Measurements from ENCODE around the gene CABYR. TPM values are rescaled to one million over a fixed set of nuclear protein-coding genes. Genes with fewer than 3 reads are reported as not detected.

Gene CABYR
- total RNA-seq, 1 donor, result 0.84 TPM

- H3K27me3 ChIP-seq (ENCODE audit: insufficient read depth, low read length), result no peaks in the 10 kb centered on the region
- no peak overlapping the region for H3K4me3 ChIP-seq (ENCODE audit: low read length)
- H3K9me3 ChIP-seq (ENCODE audit: low read depth, low read length), result no peaks in the 10 kb centered on the region
- H3K4me1 ChIP-seq (ENCODE audit: insufficient read depth, low read length), result no peaks in the 10 kb centered on the region
Observed at GRCh38 chr18:24161304-24161703, 22.4 kb downstream of the CABYR start.

DNA sequence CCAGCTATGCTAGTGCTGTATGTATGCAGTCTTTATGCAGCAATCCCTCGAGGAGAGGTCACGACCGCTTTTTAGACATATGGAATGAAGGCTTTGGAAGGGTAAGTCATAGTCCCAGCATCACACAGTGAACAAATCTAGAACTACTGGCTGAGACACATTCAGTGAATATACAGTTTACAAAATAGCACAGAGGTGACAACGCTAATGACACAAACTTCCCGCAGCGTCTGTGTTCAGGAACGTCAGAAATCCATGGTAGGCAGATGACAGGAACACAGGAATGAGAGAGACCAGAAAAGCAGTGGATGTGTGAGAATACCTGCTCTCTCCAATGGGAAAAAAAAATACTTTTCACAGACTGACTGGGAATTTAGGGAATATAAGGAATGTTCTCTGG, 29.6 kb downstream of the CABYR start:
- no peak overlapping the region for H3K4me3 ChIP-seq (ENCODE audit: low read length)
- no peaks in the 10 kb centered on the region for H3K27me3 ChIP-seq (ENCODE audit: insufficient read depth, low read length)
- no peaks in the 10 kb centered on the region for H3K4me1 ChIP-seq (ENCODE audit: insufficient read depth, low read length)
- no peaks in the 10 kb centered on the region for H3K9me3 ChIP-seq (ENCODE audit: low read depth, low read length)

GRCh38 chr18:24170360-24170759, 31.5 kb downstream of the CABYR start:
- H3K27me3 ChIP-seq (ENCODE audit: insufficient read depth, low read length), result no peaks in the 10 kb centered on the region
- H3K9me3 ChIP-seq (ENCODE audit: low read depth, low read length), result no peaks in the 10 kb centered on the region
- H3K4me3 ChIP-seq (ENCODE audit: low read length), result no peak overlapping the region
- H3K4me1 ChIP-seq (ENCODE audit: insufficient read depth, low read length), result no peaks in the 10 kb centered on the region

DNA sequence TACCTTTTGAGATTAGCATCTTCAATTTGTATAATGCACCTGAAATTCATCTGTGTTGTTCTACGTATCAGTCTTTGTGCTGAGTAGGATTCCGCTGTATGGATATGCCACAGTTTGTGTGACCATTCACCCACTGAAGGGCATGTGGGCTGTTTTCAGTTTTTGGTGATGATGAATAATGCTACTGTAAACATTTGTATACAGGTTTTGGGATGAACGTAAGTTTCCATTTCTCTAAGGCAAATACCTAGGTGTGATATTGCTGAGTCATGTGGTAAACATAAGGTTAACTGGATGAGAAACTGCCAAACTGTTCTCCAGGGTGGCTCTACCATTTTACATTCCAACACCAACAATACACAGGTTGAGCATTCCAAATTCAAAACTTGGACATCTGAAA, 35.1 kb downstream of the CABYR start:
- Histone ChIP-seq H3K27me3 (ENCODE audit: insufficient read depth, low read length) (no peaks in the 10 kb centered on the region), H3K4me3 (ENCODE audit: low read length) (no peak overlapping the region), H3K9me3 (ENCODE audit: low read depth, low read length) (no peaks in the 10 kb centered on the region), H3K4me1 (ENCODE audit: insufficient read depth, low read length) (no peaks in the 10 kb centered on the region)

GRCh38 chr18:24176727-24177416, 38.0 kb downstream of the CABYR start:
- H3K4me1 ChIP-seq (ENCODE audit: insufficient read depth, low read length), result no peaks in the 10 kb centered on the region
- no peak overlapping the region for H3K4me3 ChIP-seq (ENCODE audit: low read length)
- H3K9me3 ChIP-seq (ENCODE audit: low read depth, low read length), result no peaks in the 10 kb centered on the region
- no peaks in the 10 kb centered on the region for H3K27me3 ChIP-seq (ENCODE audit: insufficient read depth, low read length)

DNA sequence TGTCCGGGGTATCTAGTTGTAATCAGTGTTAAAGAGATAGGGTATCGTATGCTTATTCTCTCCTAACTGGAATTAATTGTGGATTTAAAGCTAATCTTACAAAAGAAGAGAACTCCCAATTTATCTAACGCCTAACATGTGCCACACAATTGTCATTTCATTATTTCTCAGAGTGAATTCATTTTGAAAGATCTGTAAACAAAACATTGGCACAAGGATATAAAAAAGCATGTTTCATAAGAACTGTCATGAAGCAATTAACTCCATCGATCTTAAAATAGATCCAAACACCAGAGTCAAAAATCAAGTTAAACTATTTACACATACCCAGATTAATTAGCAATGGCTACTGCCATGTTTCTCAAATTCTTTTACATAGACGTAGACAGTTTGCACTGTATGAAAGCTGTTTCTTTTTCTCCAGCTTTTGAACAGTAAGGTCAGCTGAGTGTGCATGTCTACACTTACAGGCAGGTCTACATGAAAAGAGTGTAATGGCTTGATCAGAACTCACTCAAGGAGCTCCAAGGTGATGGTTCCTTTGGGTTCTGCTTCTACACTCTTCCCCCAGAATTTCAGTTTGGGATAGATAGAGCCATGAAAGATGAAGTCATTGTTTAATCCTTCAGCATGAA, 38.8 kb downstream of the CABYR start:
- Histone ChIP-seq H3K9me3 (ENCODE audit: low read depth, low read length) (no peaks in the 10 kb centered on the region), H3K27me3 (ENCODE audit: insufficient read depth, low read length) (no peaks in the 10 kb centered on the region), H3K4me3 (ENCODE audit: low read length) (no peak overlapping the region), H3K4me1 (ENCODE audit: insufficient read depth, low read length) (no peaks in the 10 kb centered on the region)

DNA sequence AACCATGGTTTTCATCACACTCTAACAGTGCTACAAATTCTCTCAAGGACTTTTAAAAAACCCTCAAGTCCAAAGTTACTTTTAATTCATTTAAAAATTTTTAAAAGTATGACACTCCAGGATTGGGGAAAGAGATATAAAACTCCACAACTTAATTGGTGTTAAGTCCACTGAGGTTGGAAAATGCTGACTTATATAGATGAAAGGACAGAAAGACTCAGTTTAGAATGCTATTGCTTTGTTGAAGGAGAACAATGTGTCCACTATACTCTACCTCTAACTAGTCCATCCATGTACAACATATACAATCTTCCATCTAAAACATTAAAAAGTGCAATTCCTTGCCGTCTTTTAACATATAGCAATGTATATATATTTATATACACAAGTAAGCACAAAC, 41.2 kb downstream of the CABYR start:
- no peaks in the 10 kb centered on the region for H3K27me3 ChIP-seq (ENCODE audit: insufficient read depth, low read length)
- H3K4me3 ChIP-seq (ENCODE audit: low read length), result no peak overlapping the region
- H3K4me1 ChIP-seq (ENCODE audit: insufficient read depth, low read length), result no peaks in the 10 kb centered on the region
- H3K9me3 ChIP-seq (ENCODE audit: low read depth, low read length), result no peaks in the 10 kb centered on the region

DNA sequence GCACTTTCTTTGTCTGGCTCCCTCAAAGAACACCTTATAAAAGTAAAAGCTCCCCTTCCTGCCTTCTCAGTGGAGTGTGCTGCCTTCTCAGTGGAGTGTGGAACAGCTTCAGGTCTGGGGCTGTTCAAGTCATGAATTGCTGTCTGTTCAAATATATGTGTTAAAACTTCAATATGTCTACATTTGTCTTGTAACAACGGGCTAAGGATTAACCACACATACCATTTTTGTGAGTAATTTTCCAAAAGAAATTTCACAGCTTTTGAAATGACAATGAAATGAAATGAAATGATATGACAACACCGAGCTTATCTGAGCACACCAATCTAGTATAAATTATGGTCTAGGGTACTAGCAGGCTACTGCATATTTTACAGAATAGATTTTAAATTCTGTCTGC, 42.9 kb downstream of the CABYR start:
- no peak overlapping the region for H3K4me3 ChIP-seq (ENCODE audit: low read length)
- H3K27me3 ChIP-seq (ENCODE audit: insufficient read depth, low read length), result no peaks in the 10 kb centered on the region
- H3K9me3 ChIP-seq (ENCODE audit: low read depth, low read length), result no peaks in the 10 kb centered on the region
- H3K4me1 ChIP-seq (ENCODE audit: insufficient read depth, low read length), result peaks cover under 1% of the 10 kb centered on the region

DNA sequence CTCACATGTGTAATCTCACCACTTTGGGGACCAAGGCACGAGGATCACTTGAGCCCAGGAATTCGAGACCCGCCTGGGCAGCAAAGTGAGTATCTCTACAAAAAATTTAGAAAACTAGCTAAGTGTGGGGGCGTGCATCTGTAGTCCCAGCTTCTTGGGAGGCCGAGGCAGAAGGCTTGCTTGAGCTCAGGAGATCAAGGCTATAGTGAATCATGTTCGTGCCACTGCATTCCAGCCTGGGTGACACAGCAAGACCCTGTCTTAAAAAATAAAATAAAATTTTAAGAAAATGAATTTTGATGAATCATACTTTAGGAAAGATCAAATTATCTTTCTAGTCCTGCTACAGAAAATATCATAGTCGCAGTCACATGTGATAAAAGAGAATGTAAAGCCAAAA, 46.9 kb downstream of the CABYR start:
- no peaks in the 10 kb centered on the region for H3K27me3 ChIP-seq (ENCODE audit: insufficient read depth, low read length)
- H3K9me3 ChIP-seq (ENCODE audit: low read depth, low read length), result no peaks in the 10 kb centered on the region
- H3K4me1 ChIP-seq (ENCODE audit: insufficient read depth, low read length), result peaks cover 10% of the 10 kb centered on the region
- H3K4me3 ChIP-seq (ENCODE audit: low read length), result no peak overlapping the region

GRCh38 chr18:24187049-24187448, 48.2 kb downstream of the CABYR start:
- peaks cover 10% of the 10 kb centered on the region for H3K4me1 ChIP-seq (ENCODE audit: insufficient read depth, low read length)
- no peaks in the 10 kb centered on the region for H3K27me3 ChIP-seq (ENCODE audit: insufficient read depth, low read length)
- no peaks in the 10 kb centered on the region for H3K9me3 ChIP-seq (ENCODE audit: low read depth, low read length)
- no peak overlapping the region for H3K4me3 ChIP-seq (ENCODE audit: low read length)

DNA sequence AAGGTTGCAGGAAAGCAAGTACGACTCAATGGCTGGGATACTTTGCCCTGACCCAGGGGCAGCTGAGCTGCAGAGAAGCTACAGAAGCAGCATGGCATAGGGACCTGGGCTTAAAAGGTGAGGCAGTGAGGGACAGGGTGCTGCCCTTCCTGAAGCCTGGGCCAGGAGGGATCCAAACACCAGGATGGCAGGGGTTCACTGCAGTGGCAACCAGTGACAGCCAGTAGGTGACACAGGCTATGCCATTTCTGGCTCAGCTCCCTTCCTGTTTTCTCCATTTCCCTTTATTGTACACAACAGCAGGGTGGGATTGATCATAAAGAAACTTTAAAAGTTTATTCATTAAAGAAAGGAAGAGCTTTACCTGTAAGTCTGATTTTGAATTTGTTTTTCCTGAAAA, 48.8 kb downstream of the CABYR start:
- H3K4me1 ChIP-seq (ENCODE audit: insufficient read depth, low read length), result peaks cover 10% of the 10 kb centered on the region

GRCh38 chr18:24188120-24188519, 49.3 kb downstream of the CABYR start:
- Histone ChIP-seq H3K9me3 (ENCODE audit: low read depth, low read length) (no peaks in the 10 kb centered on the region), H3K4me1 (ENCODE audit: insufficient read depth, low read length) (peaks cover 10% of the 10 kb centered on the region), H3K27me3 (ENCODE audit: insufficient read depth, low read length) (no peaks in the 10 kb centered on the region), H3K4me3 (ENCODE audit: low read length) (no peak overlapping the region)

More for the DNA sequence above, 48.8 kb downstream of the CABYR start:
- H3K4me3 ChIP-seq (ENCODE audit: low read length), result no peak overlapping the region
- H3K27me3 ChIP-seq (ENCODE audit: insufficient read depth, low read length), result no peaks in the 10 kb centered on the region
- no peaks in the 10 kb centered on the region for H3K9me3 ChIP-seq (ENCODE audit: low read depth, low read length)

- H3K4me3 ChIP-seq (ENCODE audit: low read length), result no peak overlapping the region
- H3K27me3 ChIP-seq (ENCODE audit: insufficient read depth, low read length), result no peaks in the 10 kb centered on the region
- no peaks in the 10 kb centered on the region for H3K9me3 ChIP-seq (ENCODE audit: low read depth, low read length)
- peaks cover 10% of the 10 kb centered on the region for H3K4me1 ChIP-seq (ENCODE audit: insufficient read depth, low read length)
Observed at GRCh38 chr18:24189007-24189528, 50.2 kb downstream of the CABYR start.

- H3K4me3 ChIP-seq (ENCODE audit: low read length), result no peak overlapping the region
Observed at GRCh38 chr18:24189664-24190346, 50.9 kb downstream of the CABYR start.

GRCh38 chr18:24190590-24190989, 51.7 kb downstream of the CABYR start:
- H3K9me3 ChIP-seq (ENCODE audit: low read depth, low read length), result no peaks in the 10 kb centered on the region
- H3K4me3 ChIP-seq (ENCODE audit: low read length), result no peak overlapping the region
- H3K27me3 ChIP-seq (ENCODE audit: insufficient read depth, low read length), result no peaks in the 10 kb centered on the region
- peaks cover 10% of the 10 kb centered on the region for H3K4me1 ChIP-seq (ENCODE audit: insufficient read depth, low read length)

More at GRCh38 chr18:24189664-24190346, 50.9 kb downstream of the CABYR start:
- Histone ChIP-seq H3K9me3 (ENCODE audit: low read depth, low read length) (no peaks in the 10 kb centered on the region), H3K4me1 (ENCODE audit: insufficient read depth, low read length) (peaks cover 10% of the 10 kb centered on the region), H3K27me3 (ENCODE audit: insufficient read depth, low read length) (no peaks in the 10 kb centered on the region)

Measured in mononuclear cell (primary cell).